RWPE1 (cell line): ENCODE results near the gene LCT.
"Not testable (repeated sequence)": the region's sequence is repeated elsewhere in the genome, so short reads cannot be mapped to it uniquely, and the experiment has no call there.

Experiments
- CTCF ChIA-PET: fragments of 350-600 bp; sonication (Branson Sonifier 250); formaldehyde crosslinking; extraction: SDS; loops from one replicate; lab custom pipeline; 2021; lab: Yijun Ruan, JAX
- POLR2A ChIA-PET: fragments of 400-600 bp; formaldehyde crosslinking; extraction: SDS; loops from one replicate; lab custom pipeline; 2020; ENCODE audit warnings: antibody characterized with exemption; ENCODE audit not compliant: low non-redundant PET; lab: Yijun Ruan, JAX
- DNase-seq: peaks from one replicate; pipeline ENCODE4 v3.0.0; 2012; ENCODE audit warnings: low spot score
- H3K27ac ChIP-seq: fragments of 450-650 bp; 2 replicates; pipeline ENCODE4 v1.5.1; 2017
- CTCF ChIP-seq: fragments of 450-650 bp; conservative IDR thresholded peaks from 2 replicates; pipeline ENCODE4 v1.5.1; 2017; ENCODE audit warnings: low read depth, mild to moderate bottlenecking

The LCT gene

GRCh38 chr2:135796606-135797005 lies 40.4 kb downstream of the LCT start:
- CTCF ChIA-PET, result interaction anchor here (1.3 to 1.4 kb wide), 2 partner anchors 9 to 13 kb away, joined by 3 to 4 read pairs; no protein-coding TSS in a partner anchor
- DNase-seq, result no peak
- no peak overlapping the region for H3K27ac ChIP-seq
- POLR2A ChIA-PET, result no interaction called here
- TF ChIP-seq CTCF, result no peak

DNA sequence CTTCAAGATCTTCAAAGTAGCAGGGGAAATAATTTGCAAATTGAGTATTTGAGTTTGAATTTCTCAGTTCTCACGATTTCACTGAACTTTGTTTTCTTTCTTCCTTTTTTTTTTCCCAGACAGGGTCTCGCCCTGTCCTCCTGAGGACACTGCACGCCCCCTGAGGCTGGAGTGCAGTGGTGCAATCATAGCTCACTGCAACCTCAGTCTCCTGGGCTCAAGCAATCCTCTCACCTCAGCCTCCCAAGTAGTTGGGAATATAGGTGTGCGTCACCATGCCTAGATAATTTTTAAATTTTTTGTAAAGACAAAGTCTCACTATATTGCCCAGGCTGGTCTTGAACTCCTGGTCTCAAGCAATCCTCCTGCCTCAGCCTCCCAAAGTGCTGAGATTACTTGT lies 41.3 kb downstream of the LCT start:
- DNase-seq, CTCF ChIA-PET, POLR2A ChIA-PET, H3K27ac ChIP-seq: not testable (repeated sequence)

GRCh38 chr2:135792401-135793150 lies 44.4 kb downstream of the LCT start:
- no peak for TF ChIP-seq CTCF
- no peak for DNase-seq
- H3K27ac ChIP-seq, result no peak overlapping the region
- POLR2A ChIA-PET, result no interaction called here
- CTCF ChIA-PET, result interaction anchor here (0.6 kb wide), 1 partner anchor 9 kb away, joined by 3 read pairs; no protein-coding TSS in a partner anchor

GRCh38 chr2:135791418-135792190 lies 45.4 kb downstream of the LCT start:
- H3K27ac ChIP-seq, result no peak overlapping the region
- ChIA-PET CTCF (no interaction called here), POLR2A (no interaction called here)
- DNase-seq, result no peak
- TF ChIP-seq CTCF, result no peak

DNA sequence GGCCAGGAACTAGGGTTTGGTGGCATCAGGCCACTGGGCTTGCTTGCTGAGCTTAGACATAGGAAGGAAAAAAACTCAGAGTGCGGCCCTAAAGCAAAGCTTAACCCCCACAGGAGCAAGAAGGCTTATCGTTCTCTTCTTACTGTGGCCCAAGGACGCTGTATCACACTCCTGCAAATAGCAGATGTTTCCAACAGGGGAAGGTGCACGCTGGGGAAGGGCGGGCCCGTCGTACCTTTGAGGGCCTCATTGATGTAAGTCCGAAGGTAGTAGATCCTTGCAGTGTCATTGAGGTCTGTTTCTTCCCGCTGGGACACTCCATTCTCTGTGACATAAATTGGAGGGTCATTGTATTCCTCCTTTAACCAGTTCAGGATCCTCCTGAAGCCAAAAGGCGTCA lies 46.6 kb downstream of the LCT start:
- no peak overlapping the region for H3K27ac ChIP-seq
- ChIA-PET CTCF (no interaction called here), POLR2A (no interaction called here)
- no peak for TF ChIP-seq CTCF
- no peak for DNase-seq

DNA sequence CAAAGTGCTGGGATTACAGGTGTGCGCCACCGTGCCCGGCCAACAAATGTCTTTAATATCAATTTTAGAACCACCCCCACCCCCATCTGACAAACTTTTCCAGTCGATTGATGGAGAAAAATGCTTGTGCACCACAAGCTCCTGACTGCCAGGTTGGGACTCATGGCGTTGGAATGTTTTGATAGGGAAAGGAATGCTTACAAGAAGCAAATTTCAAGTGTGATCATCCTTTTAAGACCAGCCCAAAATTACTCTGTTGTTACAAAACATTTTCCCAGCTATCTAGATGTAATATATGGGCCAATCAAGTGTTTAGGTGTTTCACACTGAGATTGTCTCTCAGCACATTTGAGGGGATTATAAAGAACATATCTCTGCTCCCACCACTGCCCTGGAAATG lies 50.2 kb downstream of the LCT start:
- POLR2A ChIA-PET, result no interaction called here
- H3K27ac ChIP-seq, result no peak overlapping the region
- no peak for TF ChIP-seq CTCF
- DNase-seq, result peak; percentile 25
- CTCF ChIA-PET, result no interaction called here

DNA sequence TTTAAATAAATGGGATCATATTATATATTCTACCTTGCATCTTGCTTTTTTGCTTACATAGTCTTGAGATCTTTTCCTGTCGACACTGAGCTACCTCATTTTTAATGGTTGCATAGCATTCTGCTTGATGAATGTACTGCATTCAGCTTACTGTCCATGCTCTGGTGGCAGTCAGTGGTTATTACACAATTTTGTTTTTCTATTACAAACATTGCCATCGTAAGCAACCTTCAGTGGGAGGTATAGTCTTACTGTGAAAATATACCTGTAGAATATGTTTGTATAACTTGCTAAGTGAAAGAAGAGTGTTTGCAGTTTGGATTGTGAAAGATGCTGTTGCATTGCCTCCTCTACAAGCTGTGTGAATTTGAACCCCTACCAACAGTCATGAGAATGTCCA lies 52.0 kb downstream of the LCT start:
- POLR2A ChIA-PET, result no interaction called here
- no peak for TF ChIP-seq CTCF
- CTCF ChIA-PET, result interaction anchor here (1.5 kb wide), 1 partner anchor 13 kb away, joined by 5 read pairs; no protein-coding TSS in a partner anchor
- H3K27ac ChIP-seq, result no peak overlapping the region
- no peak for DNase-seq
